Activated CD8-positive, alpha-beta memory T cell treated with anti-CD3 and anti-CD28 coated beads for 36 hours (primary cell): ENCODE data around the gene SCNN1G. TPM values are rescaled to one million over a fixed set of nuclear protein-coding genes. Genes with fewer than 3 reads are reported as not detected.
"Not testable (repeated sequence)": the region's sequence is repeated elsewhere in the genome, so short reads cannot be mapped to it uniquely, and the experiment has no call there.

Experiments
- CTCF ChIA-PET: fragments of 350-600 bp; sonication (Branson Sonifier 250); formaldehyde crosslinking; loops from one replicate; lab custom pipeline; 2021; ENCODE audit warnings: antibody characterized with exemption; lab: Charles Lee
- POLR2A ChIA-PET: fragments of 350-600 bp; sonication (Branson Sonifier 250); formaldehyde crosslinking; loops from one replicate; lab custom pipeline; 2021; ENCODE audit warnings: antibody characterized with exemption; lab: Charles Lee
- total RNA-seq, 2 experiments: library from RNA; stranded (reverse); gene quantifications; one replicate each; pipeline ENCODE4 v1.2.3, GENCODE V29; 2021

SCNN1G gene
- total RNA-seq, 2 experiments from 2014 or later, result not detected

DNA sequence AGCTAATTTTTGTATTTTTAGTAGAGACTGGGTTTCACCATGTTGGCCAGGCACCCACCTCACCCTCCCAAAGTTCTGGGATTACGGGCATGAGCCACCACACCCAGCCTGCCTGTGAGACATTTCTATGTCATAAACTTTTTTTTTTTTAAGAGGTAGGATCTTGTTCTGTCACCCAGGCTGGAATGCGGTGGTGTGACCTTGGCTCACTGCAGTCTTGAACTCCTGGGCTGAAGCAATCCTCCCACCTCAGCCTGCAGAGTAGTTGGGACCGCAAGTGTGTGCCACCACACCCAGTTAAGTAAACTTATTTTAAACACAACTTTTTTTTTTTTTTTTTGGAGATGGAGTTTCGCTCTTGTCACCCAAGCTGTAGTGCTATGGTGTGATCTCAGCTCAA, 47.2 kb downstream of the SCNN1G start:
- CTCF ChIA-PET, result interaction anchor here (0.6 kb wide), 1 partner anchor 1502 kb away, joined by 3 read pairs; no protein-coding TSS in a partner anchor

DNA sequence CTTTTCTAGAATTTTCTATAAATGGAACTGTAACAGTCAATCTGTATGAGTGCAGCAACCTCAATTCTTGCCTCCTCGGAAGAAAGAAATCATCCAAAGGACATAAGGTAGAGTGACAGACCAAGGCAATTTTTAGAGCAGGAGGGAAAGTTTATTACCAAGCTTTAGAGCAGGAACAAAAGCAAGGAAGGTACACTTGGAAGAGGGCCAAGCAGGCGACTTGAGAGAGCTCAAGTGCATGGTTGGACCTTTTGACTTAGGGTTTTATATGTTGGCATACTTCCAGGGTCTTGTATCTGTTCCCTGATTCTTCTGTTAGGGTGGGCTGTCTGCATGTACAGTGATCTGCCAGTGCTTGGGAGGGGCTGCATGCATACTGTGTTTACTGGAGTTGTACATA, 50.3 kb downstream of the SCNN1G start:
- ChIA-PET CTCF (no interaction called here), POLR2A (no interaction called here)

More for the DNA sequence above, 47.2 kb downstream of the SCNN1G start:
- POLR2A ChIA-PET, result interaction anchor here (0.6 kb wide), 1 partner anchor 94 kb away, joined by 3 read pairs; no protein-coding TSS in a partner anchor

GRCh38 chr16:23235176-23235575, 52.6 kb downstream of the SCNN1G start:
- CTCF ChIA-PET, result no interaction called here

GRCh38 chr16:23236983-23237382, 54.4 kb downstream of the SCNN1G start:
- CTCF ChIA-PET, result no interaction called here
- POLR2A ChIA-PET, result no interaction called here

More at GRCh38 chr16:23235176-23235575, 52.6 kb downstream of the SCNN1G start:
- POLR2A ChIA-PET, result no interaction called here

GRCh38 chr16:23240994-23241393, 58.4 kb downstream of the SCNN1G start:
- ChIA-PET POLR2A (no interaction called here), CTCF (no interaction called here)

GRCh38 chr16:23244122-23244521, 61.6 kb downstream of the SCNN1G start:
- ChIA-PET CTCF (no interaction called here), POLR2A (no interaction called here)

DNA sequence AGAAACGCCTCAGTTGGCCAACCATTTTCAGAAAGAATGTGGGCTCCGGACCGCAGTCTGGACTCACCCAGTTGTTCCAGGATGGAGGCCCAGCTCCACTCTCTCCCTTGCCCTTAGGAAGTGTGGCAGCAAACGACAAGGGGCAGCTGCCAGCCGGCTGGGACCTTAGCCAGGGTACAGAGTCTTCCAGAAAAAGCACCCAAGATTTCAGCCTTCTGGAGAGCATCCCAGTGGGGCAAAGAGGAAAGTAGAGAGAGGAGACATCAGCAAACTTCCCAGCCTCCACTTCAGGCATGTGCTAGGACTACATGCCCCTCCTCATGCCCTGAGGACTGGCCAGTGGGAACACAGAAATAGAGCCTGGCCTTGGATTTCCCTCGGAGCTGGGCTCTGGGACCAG, 62.7 kb downstream of the SCNN1G start:
- CTCF ChIA-PET, result no interaction called here
- POLR2A ChIA-PET, result no interaction called here

DNA sequence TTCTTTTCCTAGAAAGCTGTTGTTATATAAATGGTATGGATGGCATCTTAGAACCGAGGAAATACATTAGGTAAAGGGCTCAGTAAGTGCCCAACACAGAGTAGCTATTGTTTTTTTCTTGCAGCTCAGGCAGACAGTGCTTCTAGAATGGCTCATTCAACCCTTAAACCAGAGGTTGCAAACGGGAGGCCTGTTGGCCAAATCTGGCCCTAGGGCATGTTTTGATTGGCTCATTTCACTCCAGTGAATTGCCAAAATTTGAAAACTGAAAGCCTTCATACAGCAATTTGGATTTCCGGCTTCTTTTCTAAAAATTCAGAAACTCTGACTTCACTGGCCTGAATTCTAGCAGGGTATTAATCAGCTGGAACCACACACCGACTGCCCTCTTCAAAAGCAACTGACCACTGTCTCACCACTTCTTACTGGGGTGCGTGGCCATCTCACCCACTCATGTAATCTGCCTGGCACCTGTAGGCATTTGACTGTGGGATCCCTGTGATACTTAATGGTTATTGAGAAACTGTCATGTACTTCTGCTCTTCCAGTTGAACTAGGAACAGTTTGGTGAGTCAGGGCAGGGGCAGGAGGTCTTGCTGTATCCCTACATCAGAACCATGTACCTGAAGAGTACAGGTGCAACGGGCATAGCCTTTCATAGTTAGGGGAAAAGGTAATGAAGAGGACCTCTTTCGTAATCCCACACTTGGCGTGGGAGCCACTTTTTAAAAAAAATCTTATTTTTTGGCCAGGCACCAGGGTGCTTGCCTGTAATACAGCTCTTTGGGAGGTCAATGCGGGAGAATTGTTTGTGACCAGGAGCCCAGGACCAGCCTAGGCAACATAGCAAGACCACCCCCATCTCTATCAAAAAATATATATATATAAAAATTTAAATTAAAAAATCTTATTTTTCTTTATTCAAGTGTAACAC, 66.0 kb downstream of the SCNN1G start:
- ChIA-PET CTCF (interaction anchor here (1.0 kb wide), 1 partner anchor 27 kb away, joined by 3 read pairs; no protein-coding TSS in a partner anchor), POLR2A (interaction anchor here (0.6 kb wide), 1 partner anchor 14 kb away, joined by 3 read pairs; no protein-coding TSS in a partner anchor)

DNA sequence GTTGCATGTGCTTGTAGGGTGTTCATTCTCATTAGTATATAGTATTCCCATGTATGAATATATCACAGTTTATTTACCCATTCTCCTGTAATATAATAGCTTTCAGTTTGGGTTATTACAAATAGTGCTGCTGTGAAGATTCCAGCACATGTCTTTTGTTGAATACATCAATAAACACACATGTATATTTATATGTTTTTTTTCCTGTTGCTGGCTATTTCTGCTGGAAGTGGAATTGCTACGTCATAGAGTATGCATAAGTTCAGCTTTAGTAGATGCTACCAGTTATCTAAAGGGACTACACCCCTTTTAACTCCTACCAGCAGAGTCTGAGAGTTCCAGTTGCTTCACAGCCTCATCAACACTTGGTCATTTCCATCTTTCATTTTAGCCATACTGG, 67.3 kb downstream of the SCNN1G start:
- CTCF ChIA-PET, result no interaction called here
- POLR2A ChIA-PET, result no interaction called here

GRCh38 chr16:23252310-23252709, 69.8 kb downstream of the SCNN1G start:
- ChIA-PET CTCF (no interaction called here), POLR2A (no interaction called here)

- CTCF ChIA-PET, POLR2A ChIA-PET: not testable (repeated sequence)
These were observed 71.1 kb downstream of the SCNN1G start for GRCh38 chr16:23253650-23254049.

- CTCF ChIA-PET, result no interaction called here
- POLR2A ChIA-PET, result no interaction called here
These were observed 71.8 kb downstream of the SCNN1G start for GRCh38 chr16:23254338-23254737.

- ChIA-PET POLR2A (no interaction called here), CTCF (no interaction called here)
These were observed 72.5 kb downstream of the SCNN1G start for GRCh38 chr16:23255000-23255399.

DNA sequence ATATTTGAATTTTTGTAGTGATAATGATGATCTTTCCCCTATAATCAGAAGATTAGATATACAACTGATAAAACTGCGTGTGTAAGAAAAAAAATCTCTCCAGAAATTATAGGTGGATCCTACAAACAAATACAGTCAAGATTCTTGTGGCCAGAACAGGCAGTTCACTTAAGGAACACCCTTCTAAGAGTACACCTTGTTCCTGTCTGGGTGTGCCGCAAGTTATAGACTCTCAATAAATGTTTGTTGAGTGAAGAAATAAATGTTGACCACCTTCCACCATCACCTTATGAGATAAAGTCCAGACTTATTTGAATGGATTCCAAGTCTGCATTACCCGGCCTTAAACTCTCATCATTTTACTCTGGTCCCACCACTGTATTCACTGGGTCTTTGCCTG, 73.9 kb downstream of the SCNN1G start:
- POLR2A ChIA-PET, result no interaction called here
- CTCF ChIA-PET, result no interaction called here

- ChIA-PET POLR2A (no interaction called here), CTCF (no interaction called here)
These were observed 75.1 kb downstream of the SCNN1G start for GRCh38 chr16:23257682-23258081.

- POLR2A ChIA-PET, result no interaction called here
- CTCF ChIA-PET, result no interaction called here
These were observed 76.3 kb downstream of the SCNN1G start for GRCh38 chr16:23258919-23259237.

Other genes with a start within 250 kb of the SCNN1G start
- gene USP31, start 33.3 kb upstream of the SCNN1G start, total RNA-seq, result 1 to 10 TPM; 9.6 to 9.9 TPM
- not detected for gene SCNN1B, start 119.6 kb downstream of the SCNN1G start, total RNA-seq